Natural killer cell (primary cell): ENCODE results near the gene GADD45G. TPM values are rescaled to one million over a fixed set of nuclear protein-coding genes. Genes with fewer than 3 reads are reported as not detected.

Experiments
- ATAC-seq, 3 donors: fragments of 150-1000 bp in 2 of 3; fragments of 200-7000 bp in 1 of 3; cut with Tn5 transposase; 1 replicate in 1 of 3; 2 replicates in 2 of 3; pipeline ENCODE4 v1.10.0; 2021; ENCODE audit warnings: mild to moderate bottlenecking in 2 of 3, moderate library complexity in 2 of 3
- DNase-seq, 2 donors: peaks; one replicate each; pipeline versions ENCODE4 v3.0.0 to v3.0.0-alpha.2; 2013 to 2021; ENCODE audit warnings: mixed read lengths in 1 of 2
- H3K27ac ChIP-seq: one replicate; pipeline ENCODE4 v1.5.1; 2013; ENCODE audit warnings: mild to moderate bottlenecking, low read length
- H3K27me3 ChIP-seq: one replicate; pipeline ENCODE4 v1.6.1; 2013; ENCODE audit warnings: low read length; ENCODE audit not compliant: control insufficient read depth, insufficient read depth
- H3K36me3 ChIP-seq: one replicate; pipeline ENCODE4 v1.6.1; 2013; ENCODE audit warnings: low read length; ENCODE audit not compliant: control insufficient read depth, insufficient read depth
- H3K4me1 ChIP-seq: one replicate; pipeline ENCODE4 v1.6.1; 2013; ENCODE audit warnings: low read length; ENCODE audit not compliant: control insufficient read depth, insufficient read depth
- H3K4me3 ChIP-seq: one replicate; pipeline ENCODE4 v1.5.1; 2013; ENCODE audit warnings: low read length
- H3K9me3 ChIP-seq: one replicate; pipeline ENCODE4 v1.6.1; 2013; ENCODE audit warnings: low read length; ENCODE audit not compliant: control insufficient read depth, insufficient read depth
- H3K27ac Mint-ChIP-seq, 2 donors: one replicate each; pipeline ENCODE4 v1.8.0; 2022; ENCODE audit warnings: mild to moderate bottlenecking in 2 of 2, mixed read lengths in 2 of 2, moderate library complexity in 1 of 2
- H3K27me3 Mint-ChIP-seq, 2 donors: one replicate each; pipeline ENCODE4 v1.8.0; 2022; ENCODE audit warnings: low read depth in 2 of 2, mixed read lengths in 2 of 2
- H3K36me3 Mint-ChIP-seq: one replicate; pipeline ENCODE4 v1.8.0; 2022; ENCODE audit warnings: mixed read lengths
- H3K4me1 Mint-ChIP-seq, 2 donors: one replicate each; pipeline ENCODE4 v1.8.0; 2022; ENCODE audit warnings: mixed read lengths in 2 of 2
- H3K4me3 Mint-ChIP-seq: one replicate; pipeline ENCODE4 v1.8.0; 2022; ENCODE audit warnings: mild to moderate bottlenecking, moderate library complexity, mixed read lengths
- H3K9me3 Mint-ChIP-seq, 2 donors: one replicate each; pipeline ENCODE4 v1.8.0; 2022; ENCODE audit warnings: mixed read lengths in 2 of 2
- whole genome bisulfite sequencing: methylation state at CpG from one replicate; pipeline ENCODE4 v1.1.7; 2013; ENCODE audit warnings: missing lambda C conversion rate; ENCODE audit not compliant: insufficient coverage; 5-methylcytosine and 5-hydroxymethylcytosine counted together
- intact Hi-C: fragments of 100-400 bp; cut with micrococcal nuclease; formaldehyde crosslinking; loops from one replicate; pipeline ENCODE4 v1.14.2; 2022
- total RNA-seq, 4 donors: library from RNA; stranded (reverse); fragments of 120-200 nt in 1 of 4; gene quantifications; one replicate each; pipeline versions ENCODE4 v1.2.3 to v1.2.4, GENCODE V29; 2013 to 2022
- TF ChIP-seq, protein P1 (sequence below): fragments of 200-600 bp; IDR thresholded peaks from one replicate; pipeline ENCODE4 v1.8.0; 2022; ENCODE audit warnings: antibody characterized with exemption

The GADD45G gene
- total RNA-seq, 3 donors from 2014 or later (not counting 1 experiment from before 2014, with no cell fraction given) = 2.6 to 3.2 (median 2.8) TPM

GRCh38 chr9:89654025-89654662 lies 49.3 kb downstream of the GADD45G start:
- H3K27ac Mint-ChIP-seq = no peak overlapping the region
- intact Hi-C loops = loop anchor here (5.0 kb wide), 1 partner anchor 878 kb away; no protein-coding TSS in a partner anchor
- H3K36me3 Mint-ChIP-seq = no peaks in the 10 kb centered on the region

DNA sequence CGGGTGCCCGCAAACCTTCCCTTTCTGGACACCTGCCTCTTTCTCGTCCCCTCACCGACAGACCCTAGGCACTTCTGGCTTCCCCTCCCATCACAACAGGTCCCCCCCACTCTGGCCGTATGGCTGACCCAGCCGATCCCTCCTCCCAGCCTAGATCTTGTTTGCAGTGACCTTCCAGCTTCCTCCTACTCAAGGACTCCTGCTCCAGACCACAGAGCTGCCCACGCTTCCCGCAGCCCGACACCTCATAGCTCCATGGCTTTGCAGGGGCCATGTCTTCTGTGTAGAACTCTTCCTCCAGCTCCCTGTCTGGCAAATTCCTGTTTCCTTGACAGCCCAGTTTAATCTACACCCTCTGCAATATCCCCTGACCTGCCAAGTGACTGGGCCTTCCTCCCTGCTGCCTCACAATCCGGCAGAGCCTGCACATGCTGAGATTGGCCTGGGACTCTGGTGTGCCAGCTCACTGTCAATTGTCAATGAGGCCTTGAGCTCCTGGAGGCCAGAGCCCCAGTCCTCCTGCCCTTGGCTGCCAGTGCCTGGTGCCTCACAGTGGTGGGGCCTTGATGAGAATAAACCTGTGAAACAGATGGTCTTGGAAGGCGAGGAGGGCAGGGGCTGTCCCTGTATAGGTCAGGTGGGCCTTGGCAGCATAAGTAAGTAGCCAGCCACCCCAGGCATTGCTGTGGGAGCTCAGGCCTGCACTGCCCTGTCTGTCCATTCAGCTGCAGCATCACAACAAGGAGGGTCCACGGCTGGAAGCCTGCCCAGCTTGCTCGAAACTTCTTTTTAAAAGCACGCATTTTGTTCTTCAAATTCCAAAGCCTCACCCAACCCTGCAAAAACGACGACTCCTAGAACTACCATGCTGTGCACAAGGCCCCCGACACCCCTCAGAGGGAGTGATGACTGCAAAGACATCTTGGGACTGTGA lies 50.5 kb downstream of the GADD45G start:
- TF ChIP-seq, protein P1, sequence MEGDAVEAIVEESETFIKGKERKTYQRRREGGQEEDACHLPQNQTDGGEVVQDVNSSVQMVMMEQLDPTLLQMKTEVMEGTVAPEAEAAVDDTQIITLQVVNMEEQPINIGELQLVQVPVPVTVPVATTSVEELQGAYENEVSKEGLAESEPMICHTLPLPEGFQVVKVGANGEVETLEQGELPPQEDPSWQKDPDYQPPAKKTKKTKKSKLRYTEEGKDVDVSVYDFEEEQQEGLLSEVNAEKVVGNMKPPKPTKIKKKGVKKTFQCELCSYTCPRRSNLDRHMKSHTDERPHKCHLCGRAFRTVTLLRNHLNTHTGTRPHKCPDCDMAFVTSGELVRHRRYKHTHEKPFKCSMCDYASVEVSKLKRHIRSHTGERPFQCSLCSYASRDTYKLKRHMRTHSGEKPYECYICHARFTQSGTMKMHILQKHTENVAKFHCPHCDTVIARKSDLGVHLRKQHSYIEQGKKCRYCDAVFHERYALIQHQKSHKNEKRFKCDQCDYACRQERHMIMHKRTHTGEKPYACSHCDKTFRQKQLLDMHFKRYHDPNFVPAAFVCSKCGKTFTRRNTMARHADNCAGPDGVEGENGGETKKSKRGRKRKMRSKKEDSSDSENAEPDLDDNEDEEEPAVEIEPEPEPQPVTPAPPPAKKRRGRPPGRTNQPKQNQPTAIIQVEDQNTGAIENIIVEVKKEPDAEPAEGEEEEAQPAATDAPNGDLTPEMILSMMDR = no peak
- 91% methylated on average over 17 of the region's 17 CpGs for WGBS
- H3K27me3 ChIP-seq = no peaks in the 10 kb centered on the region
- no peaks in the 10 kb centered on the region for H3K36me3 ChIP-seq
- Mint-ChIP-seq H3K27me3 (peaks cover 0 to 21% of the 10 kb centered on the region in 2 donors), H3K36me3 (no peaks in the 10 kb centered on the region), H3K9me3 (no peaks in the 10 kb centered on the region), H3K4me1 (peaks cover 9 to 12% of the 10 kb centered on the region in 2 donors), H3K4me3 (no peak overlapping the region), H3K27ac (no peak overlapping the region)
- DNase-seq (no peak), ATAC-seq (no peak)
- no peak overlapping the region for H3K27ac ChIP-seq
- H3K4me1 ChIP-seq = peaks cover 21% of the 10 kb centered on the region
- intact Hi-C loops = no loop called here
- no peak overlapping the region for H3K4me3 ChIP-seq
- H3K9me3 ChIP-seq = no peaks in the 10 kb centered on the region

More at GRCh38 chr9:89654025-89654662, 49.3 kb downstream of the GADD45G start:
- no peaks in the 10 kb centered on the region for H3K27me3 ChIP-seq
- no peaks in the 10 kb centered on the region for H3K36me3 ChIP-seq
- ATAC-seq (no peak), DNase-seq (no peak)
- H3K27ac ChIP-seq = no peak overlapping the region
- H3K4me3 ChIP-seq = no peak overlapping the region
- H3K4me1 Mint-ChIP-seq = peaks cover 9 to 12% of the 10 kb centered on the region in 2 donors
- TF ChIP-seq, protein P1 = no peak
- H3K9me3 ChIP-seq = no peaks in the 10 kb centered on the region
- peaks cover 14% of the 10 kb centered on the region for H3K4me1 ChIP-seq
- 93% methylated on average over 5 of the region's 7 CpGs for WGBS
- peaks cover 0 to 17% of the 10 kb centered on the region in 2 donors for H3K27me3 Mint-ChIP-seq
- no peaks in the 10 kb centered on the region for H3K9me3 Mint-ChIP-seq
- H3K4me3 Mint-ChIP-seq = no peak overlapping the region

Other genes starting within 250 kb of the GADD45G start
- 100 to 1,000 TPM; 354 to 448 (median 420) TPM for gene SEMA4D, start 106.9 kb upstream of the GADD45G start, total RNA-seq